ENCODE data around the gene MYO15A.

GRCh38 chr17:18111330-18111971 is 2.9 kb downstream of the MYO15A start:
- TF ChIP-seq ZBTB10 (tag by site-specific recombination; IDR thresholded peaks at IDR 0.05): no peak
- TF ChIP-seq ZBTB7A (tag by site-specific recombination; IDR thresholded peaks at IDR 0.05; ENCODE audit: low read depth): no peak
- TF ChIP-seq CTCF (tag by site-specific recombination; IDR thresholded peaks at IDR 0.05): no peak
- TF ChIP-seq ZNF555 (tag by site-specific recombination; conservative IDR thresholded peaks at IDR 0.05): no peak
- no peak for TF ChIP-seq YY1 (tag by site-specific recombination; IDR thresholded peaks at IDR 0.05)
- TF ChIP-seq ZNF449 (tag by site-specific recombination; IDR thresholded peaks at IDR 0.05): no peak
- TF ChIP-seq ZNF121 (tag by site-specific recombination; IDR thresholded peaks at IDR 0.05): no peak
- TF ChIP-seq KLF10 (tag by site-specific recombination; IDR thresholded peaks at IDR 0.05): no peak
- peak; percentile 96 for TF ChIP-seq ZNF664 (tag by site-specific recombination; IDR thresholded peaks at IDR 0.05)
- no peak for TF ChIP-seq SALL2 (tag by site-specific recombination; IDR thresholded peaks at IDR 0.05; ENCODE audit: borderline replicate concordance)
- TF ChIP-seq SP2 (tag by site-specific recombination; IDR thresholded peaks at IDR 0.05): no peak
- TF ChIP-seq ZBTB49 (tag by site-specific recombination; IDR thresholded peaks at IDR 0.05; ENCODE audit: low read depth): no peak
- no peak for TF ChIP-seq PRDM10 (tag by site-specific recombination; IDR thresholded peaks at IDR 0.05)

All from HEK293 (cell line).